Spinal cord (tissue), 10 donors: ENCODE measurements around the gene GRIK3. TPM values are rescaled to one million over a fixed set of nuclear protein-coding genes. Genes with fewer than 3 reads are reported as not detected.

Experiments
- DNase-seq, 6 donors: peaks; one replicate each; pipeline versions ENCODE4 v3.0.0 to v3.0.0-alpha.2; 2013 to 2015; ENCODE audit warnings: low spot score in 6 of 6, low read depth in 4 of 6
- H3K27ac ChIP-seq: one replicate; pipeline ENCODE4 v1.5.1; 2013; ENCODE audit warnings: low read depth, low read length, control low read depth
- H3K27me3 ChIP-seq: one replicate; pipeline ENCODE4 v1.6.1; 2013; ENCODE audit warnings: low read length; ENCODE audit not compliant: control insufficient read depth, insufficient read depth
- H3K36me3 ChIP-seq: one replicate; pipeline ENCODE4 v1.6.1; 2013; ENCODE audit warnings: low read length; ENCODE audit not compliant: control insufficient read depth, insufficient read depth
- H3K4me1 ChIP-seq: one replicate; pipeline ENCODE4 v1.6.1; 2013; ENCODE audit warnings: low read length; ENCODE audit not compliant: control insufficient read depth, insufficient read depth
- H3K4me3 ChIP-seq: one replicate; pipeline ENCODE4 v1.5.1; 2013; ENCODE audit warnings: low read depth, low read length, control low read depth
- H3K9me3 ChIP-seq: one replicate; pipeline ENCODE4 v1.6.1; 2013; ENCODE audit warnings: low read length; ENCODE audit not compliant: control insufficient read depth, insufficient read depth
- WGBS: methylation state at CpG from one replicate; pipeline ENCODE4 v1.1.5; 2013; ENCODE audit warnings: missing lambda C conversion rate; ENCODE audit not compliant: insufficient coverage; 5-methylcytosine and 5-hydroxymethylcytosine counted together
- polyA plus RNA-seq, 2 donors: library from polyadenylated mRNA; unstranded; fragments of 120-200 nt; gene quantifications; one replicate each; pipeline ENCODE4 v1.2.1, GENCODE V29; 2013; ENCODE audit not compliant: insufficient read length in 2 of 2
- total RNA-seq, 2 donors: library from RNA; depleted of rRNA in 1 of 2; stranded (reverse); fragments of 120-200 nt in 1 of 2; fragments of >200 nt in 1 of 2; gene quantifications; one replicate each; pipeline versions ENCODE4 v1.2.3 to v1.2.4, GENCODE V29; 2013 to 2014
- donor health status: healthy.

The GRIK3 gene
- total and polyA plus RNA-seq, 4 donors: 18.5 to 43.6 (median 31.3) TPM

- Histone ChIP-seq H3K4me3 (no peak overlapping the region), H3K4me1 (peaks cover 20% of the 10 kb centered on the region), H3K36me3 (no peaks in the 10 kb centered on the region), H3K27me3 (peaks cover 6% of the 10 kb centered on the region), H3K9me3 (no peaks in the 10 kb centered on the region), H3K27ac (no peak overlapping the region)
- no peak for DNase-seq
- WGBS: 45% methylated on average over 3 of the region's 5 CpGs
Observed at GRCh38 chr1:36778740-36779139, 255.6 kb downstream of the GRIK3 start.

- no peaks in the 10 kb centered on the region for H3K36me3 ChIP-seq
- H3K4me3 ChIP-seq: no peak overlapping the region
- H3K9me3 ChIP-seq: no peaks in the 10 kb centered on the region
- peaks cover 9% of the 10 kb centered on the region for H3K27me3 ChIP-seq
- H3K27ac ChIP-seq: no peak overlapping the region
- DNase-seq: peak in 1 of 6 donors; percentile 83
- H3K4me1 ChIP-seq: peaks cover 21% of the 10 kb centered on the region
- 29% methylated on average over 8 of the region's 10 CpGs for WGBS
Observed at GRCh38 chr1:36776948-36777831, 257.1 kb downstream of the GRIK3 start.

- Histone ChIP-seq H3K27ac (no peak overlapping the region), H3K4me1 (peaks cover 30% of the 10 kb centered on the region), H3K36me3 (no peaks in the 10 kb centered on the region), H3K9me3 (no peaks in the 10 kb centered on the region), H3K4me3 (no peak overlapping the region), H3K27me3 (peaks cover 15% of the 10 kb centered on the region)
- DNase-seq: no peak
- 58% methylated on average over 3 of the region's 3 CpGs for WGBS
Observed at GRCh38 chr1:36776256-36776655, 258.1 kb downstream of the GRIK3 start.

- 46% methylated on average over 2 of the region's 2 CpGs for WGBS
- peaks cover 26% of the 10 kb centered on the region for H3K4me1 ChIP-seq
- no peaks in the 10 kb centered on the region for H3K9me3 ChIP-seq
- no peaks in the 10 kb centered on the region for H3K36me3 ChIP-seq
- no peak overlapping the region for H3K4me3 ChIP-seq
- no peak for DNase-seq
- peaks cover 18% of the 10 kb centered on the region for H3K27me3 ChIP-seq
- no peak overlapping the region for H3K27ac ChIP-seq
Observed at GRCh38 chr1:36775716-36776115, 258.6 kb downstream of the GRIK3 start.

- WGBS: 89% methylated on average over 7 of the region's 13 CpGs
- Histone ChIP-seq H3K4me1 (peaks cover 26% of the 10 kb centered on the region), H3K27me3 (peaks cover 19% of the 10 kb centered on the region), H3K27ac (no peak overlapping the region), H3K36me3 (no peaks in the 10 kb centered on the region), H3K9me3 (no peaks in the 10 kb centered on the region), H3K4me3 (no peak overlapping the region)
- DNase-seq: no peak
Observed at GRCh38 chr1:36773827-36774541, 260.3 kb downstream of the GRIK3 start.

GRCh38 chr1:36772647-36773495, 261.4 kb downstream of the GRIK3 start:
- Histone ChIP-seq H3K4me3 (no peak overlapping the region), H3K9me3 (no peaks in the 10 kb centered on the region), H3K4me1 (peaks cover 24% of the 10 kb centered on the region), H3K36me3 (no peaks in the 10 kb centered on the region), H3K27me3 (peaks cover 19% of the 10 kb centered on the region), H3K27ac (no peak overlapping the region)
- WGBS: 84% methylated on average over 5 of the region's 8 CpGs
- no peak for DNase-seq

GRCh38 chr1:36771660-36772284, 262.5 kb downstream of the GRIK3 start:
- Histone ChIP-seq H3K36me3 (no peaks in the 10 kb centered on the region), H3K9me3 (no peaks in the 10 kb centered on the region), H3K4me1 (peaks cover 19% of the 10 kb centered on the region), H3K4me3 (no peak overlapping the region), H3K27ac (no peak overlapping the region), H3K27me3 (peaks cover 19% of the 10 kb centered on the region)
- 11% methylated on average over 14 of the region's 17 CpGs for WGBS
- DNase-seq: peak in 1 of 6 donors; percentile 42

GRCh38 chr1:36771240-36771639, 263.1 kb downstream of the GRIK3 start:
- Histone ChIP-seq H3K36me3 (no peaks in the 10 kb centered on the region), H3K4me3 (no peak overlapping the region), H3K27me3 (peaks cover 19% of the 10 kb centered on the region), H3K9me3 (no peaks in the 10 kb centered on the region), H3K4me1 (peaks cover 17% of the 10 kb centered on the region), H3K27ac (no peak overlapping the region)
- WGBS: 26% methylated on average over 2 of the region's 7 CpGs
- DNase-seq: no peak
